GM12872 (cell line): ENCODE results near the gene PPARG.

Experiments
- TF ChIP-seq, protein P1 (sequence below): IDR thresholded peaks from 3 replicates; pipeline ENCODE4 v1.5.1; 2011; ENCODE audit warnings: low read depth, mild to moderate bottlenecking, low read length, moderate library complexity; ENCODE audit not compliant: insufficient read depth

Gene PPARG

DNA sequence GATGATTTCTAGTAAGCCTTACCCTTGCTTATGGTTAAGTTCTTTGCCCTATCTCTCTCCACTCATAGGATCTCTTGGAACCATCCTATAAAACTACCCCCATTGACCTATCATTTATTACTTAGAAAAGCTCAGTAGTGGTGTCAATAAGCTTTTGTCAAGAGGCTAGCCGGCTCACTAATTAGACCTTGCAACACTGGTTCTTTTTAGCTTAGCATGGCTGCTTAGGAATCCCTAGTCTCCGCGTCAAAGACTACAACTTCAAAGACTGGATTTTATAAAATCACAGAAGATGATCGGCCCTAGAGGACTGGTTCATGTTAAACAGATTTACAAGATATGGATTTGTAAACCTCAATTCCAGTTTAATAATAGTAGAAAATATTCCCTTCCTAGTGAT is 7.6 kb downstream of the PPARG start:
- TF ChIP-seq, protein P1, sequence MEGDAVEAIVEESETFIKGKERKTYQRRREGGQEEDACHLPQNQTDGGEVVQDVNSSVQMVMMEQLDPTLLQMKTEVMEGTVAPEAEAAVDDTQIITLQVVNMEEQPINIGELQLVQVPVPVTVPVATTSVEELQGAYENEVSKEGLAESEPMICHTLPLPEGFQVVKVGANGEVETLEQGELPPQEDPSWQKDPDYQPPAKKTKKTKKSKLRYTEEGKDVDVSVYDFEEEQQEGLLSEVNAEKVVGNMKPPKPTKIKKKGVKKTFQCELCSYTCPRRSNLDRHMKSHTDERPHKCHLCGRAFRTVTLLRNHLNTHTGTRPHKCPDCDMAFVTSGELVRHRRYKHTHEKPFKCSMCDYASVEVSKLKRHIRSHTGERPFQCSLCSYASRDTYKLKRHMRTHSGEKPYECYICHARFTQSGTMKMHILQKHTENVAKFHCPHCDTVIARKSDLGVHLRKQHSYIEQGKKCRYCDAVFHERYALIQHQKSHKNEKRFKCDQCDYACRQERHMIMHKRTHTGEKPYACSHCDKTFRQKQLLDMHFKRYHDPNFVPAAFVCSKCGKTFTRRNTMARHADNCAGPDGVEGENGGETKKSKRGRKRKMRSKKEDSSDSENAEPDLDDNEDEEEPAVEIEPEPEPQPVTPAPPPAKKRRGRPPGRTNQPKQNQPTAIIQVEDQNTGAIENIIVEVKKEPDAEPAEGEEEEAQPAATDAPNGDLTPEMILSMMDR, result no peak

GRCh38 chr3:12299026-12299425 is 10.2 kb downstream of the PPARG start:
- TF ChIP-seq, protein P1, result no peak

GRCh38 chr3:12300137-12300536 is 11.3 kb downstream of the PPARG start:
- TF ChIP-seq, protein P1, result no peak

- TF ChIP-seq, protein P1, result no peak
Measured at GRCh38 chr3:12301031-12301430, 12.2 kb downstream of the PPARG start.

- TF ChIP-seq, protein P1, result no peak
Measured at GRCh38 chr3:12301513-12301912, 12.6 kb downstream of the PPARG start.

DNA sequence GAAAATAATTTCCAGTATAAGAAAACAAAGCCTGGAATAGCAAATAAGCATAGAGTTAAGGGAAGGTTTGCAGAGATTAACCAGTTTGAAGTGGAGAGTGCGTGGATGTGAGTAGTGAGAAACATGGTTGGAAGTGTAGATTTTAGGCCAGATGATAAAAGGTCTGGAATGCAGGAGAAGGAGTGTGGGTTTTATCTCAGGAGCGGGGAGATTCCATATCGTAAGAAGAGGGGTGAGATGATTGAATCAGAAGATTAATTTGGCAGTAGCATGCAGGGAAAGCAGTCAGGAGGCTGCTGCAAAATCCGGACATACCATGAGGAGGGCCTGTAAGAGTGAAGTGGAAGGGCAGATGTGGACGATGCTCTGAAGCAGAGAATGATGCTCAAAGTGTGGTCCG is 13.7 kb downstream of the PPARG start:
- TF ChIP-seq, protein P1, result no peak

DNA sequence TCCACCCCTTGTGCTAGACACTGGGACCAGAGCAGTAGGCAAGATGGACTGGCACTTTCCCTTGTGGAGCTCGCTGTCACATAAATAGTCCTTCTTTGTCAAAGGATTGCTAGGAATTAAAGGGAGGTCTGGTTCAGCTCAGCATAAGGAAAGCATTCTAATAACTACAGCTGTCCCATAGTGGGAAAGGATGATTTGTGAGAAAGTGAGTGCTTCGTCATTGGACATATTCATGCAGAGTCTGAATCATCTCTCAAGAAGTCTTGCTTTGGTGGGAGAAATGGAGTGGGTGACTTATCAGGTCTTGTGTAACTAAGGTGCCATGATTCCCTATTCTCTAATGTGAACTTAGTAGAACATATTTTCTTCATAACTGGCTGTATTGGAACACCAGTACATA is 14.7 kb downstream of the PPARG start:
- TF ChIP-seq, protein P1, result no peak

- TF ChIP-seq, protein P1, result no peak
Measured at GRCh38 chr3:12303993-12304392, 15.1 kb downstream of the PPARG start.
